GOT3 (cell line): ENCODE measurements around the gene ANKK1.

Source experiments
- DNase-seq: peaks from one replicate; lab custom pipeline; 2025; ENCODE audit warnings: mixed read lengths; lab: John Stamatoyannopoulos, UW

The ANKK1 gene

DNA sequence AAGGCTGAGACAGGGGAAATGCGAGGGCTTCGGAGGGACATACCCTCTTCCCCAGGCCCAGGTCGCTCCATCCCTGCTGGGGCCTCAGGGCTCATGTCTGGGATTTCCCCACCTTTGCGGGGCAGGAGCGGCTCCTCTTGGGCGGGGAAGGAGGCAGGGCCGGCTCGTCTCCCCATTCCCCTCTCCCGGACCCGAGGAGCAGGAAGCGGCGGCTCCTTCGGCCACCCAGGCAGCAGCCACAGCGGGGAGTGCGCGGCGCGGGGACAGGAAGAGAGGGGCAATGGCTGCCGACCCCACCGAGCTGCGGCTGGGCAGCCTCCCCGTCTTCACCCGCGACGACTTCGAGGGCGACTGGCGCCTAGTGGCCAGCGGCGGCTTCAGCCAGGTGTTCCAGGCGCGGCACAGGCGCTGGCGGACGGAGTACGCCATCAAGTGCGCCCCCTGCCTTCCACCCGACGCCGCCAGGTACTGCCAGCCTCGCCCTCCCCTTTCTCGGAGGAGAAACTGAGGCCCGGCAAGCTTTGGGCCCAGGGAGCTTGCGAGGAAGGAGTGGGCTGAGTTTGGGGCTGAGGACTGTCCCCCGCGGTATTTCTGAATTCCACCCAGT lies at the start of gene ANKK1:
Gene ANKK1 (plus strand): TSS at position 175 of the 607 bp plus-strand sequence. CDS start 106 bp downstream, at position 281.
- no peak for DNase-seq

- DNase-seq, result no peak
Observed at GRCh38 chr11:113338730-113339129, 48.8 kb upstream of the ANKK1 start.

- DNase-seq, result no peak
Observed at GRCh38 chr11:113339929-113340589, 47.5 kb upstream of the ANKK1 start.

- DNase-seq, result no peak
Observed at GRCh38 chr11:113341388-113342165, 46.0 kb upstream of the ANKK1 start.

DNA sequence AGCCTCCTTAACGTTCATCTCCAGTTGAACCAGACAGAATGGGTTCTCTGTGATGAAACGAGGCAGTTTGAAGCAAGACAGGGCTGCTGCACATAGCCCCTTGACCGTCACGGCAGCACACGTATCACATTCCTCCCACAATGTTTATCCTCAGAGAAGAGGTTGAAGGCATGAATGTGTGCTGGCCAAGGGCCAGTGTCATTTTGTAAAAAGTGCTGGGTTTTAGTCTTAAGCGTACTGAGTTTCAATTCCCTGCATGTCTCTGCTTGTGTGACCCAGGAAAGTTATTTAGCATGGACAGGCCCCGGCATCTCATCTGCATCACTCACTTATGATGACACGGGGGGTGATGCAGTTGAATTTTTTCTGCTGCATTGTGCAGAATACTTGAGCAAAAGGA lies 41.6 kb upstream of the ANKK1 start:
- no peak for DNase-seq

DNA sequence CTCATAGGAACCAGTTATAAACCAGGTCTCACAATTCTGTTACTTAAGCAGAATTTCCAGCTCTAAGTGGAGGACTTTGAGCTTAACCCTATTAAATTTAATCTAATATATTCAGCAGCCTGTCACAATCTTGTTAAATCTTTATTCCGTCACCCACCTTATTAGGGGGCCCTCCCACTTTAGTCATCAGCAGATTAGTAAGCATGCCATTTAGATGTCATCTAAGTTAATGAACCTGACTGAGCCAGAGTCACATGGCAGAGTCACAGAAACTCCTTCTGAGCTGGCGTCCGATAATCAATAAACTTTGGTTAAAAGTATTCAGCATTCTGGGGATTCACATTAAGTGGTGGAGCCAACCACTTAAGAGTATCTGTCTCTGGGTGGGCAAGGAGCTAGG lies 38.1 kb upstream of the ANKK1 start:
- no peak for DNase-seq

DNA sequence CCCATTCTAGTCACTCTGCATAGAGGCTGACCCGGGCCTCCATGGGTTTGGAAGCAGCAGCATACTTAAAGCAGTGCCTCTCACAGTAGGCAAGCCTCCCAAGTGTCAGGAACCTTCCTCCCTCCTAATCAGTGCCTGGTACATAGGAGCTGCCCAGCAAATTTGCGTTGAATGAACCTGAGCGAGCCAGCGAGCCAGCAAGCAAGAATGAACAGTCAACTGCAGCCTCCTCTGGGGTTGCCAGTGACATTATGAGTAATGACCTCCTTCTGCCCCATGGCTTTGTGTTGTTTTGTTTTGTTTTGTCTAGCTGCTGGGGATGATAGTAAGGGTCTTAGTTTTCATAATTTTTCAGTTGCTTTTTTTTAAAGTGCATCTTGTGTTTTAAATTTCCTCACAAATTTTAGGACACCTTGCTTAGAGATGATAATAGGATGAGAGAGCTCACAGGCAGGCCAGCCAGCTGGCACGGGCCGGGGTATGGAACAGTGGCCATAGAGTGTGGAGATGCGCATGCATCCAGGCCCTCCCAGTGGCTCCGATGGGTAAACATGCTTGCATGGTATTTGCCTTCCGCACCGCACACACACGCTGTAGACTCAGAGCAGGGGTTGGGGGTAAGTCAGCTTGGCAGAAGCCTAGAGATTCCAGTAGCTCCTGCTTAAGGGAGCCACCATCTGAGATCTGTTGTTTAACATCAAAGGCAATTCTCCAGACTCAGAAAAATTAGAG lies 37.1 kb upstream of the ANKK1 start:
- DNase-seq, result no peak

DNA sequence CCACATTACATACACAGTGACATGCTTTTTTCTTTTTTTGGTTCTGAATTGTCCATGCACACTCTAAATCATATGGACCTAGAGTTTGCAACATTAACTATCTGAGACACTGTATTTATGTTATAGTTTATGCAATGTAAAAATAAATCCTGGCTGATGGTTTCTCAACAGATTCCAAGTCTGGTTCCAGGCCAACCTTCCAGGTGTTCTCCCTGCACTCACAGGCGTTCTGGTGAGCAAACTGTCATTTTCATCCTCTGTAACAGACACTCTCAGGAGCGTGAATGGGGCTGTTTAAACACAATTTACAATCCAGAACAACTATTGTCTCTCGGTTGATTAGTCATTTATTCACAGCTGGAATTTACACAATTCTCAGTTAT lies 36.5 kb upstream of the ANKK1 start:
- DNase-seq, result no peak

DNA sequence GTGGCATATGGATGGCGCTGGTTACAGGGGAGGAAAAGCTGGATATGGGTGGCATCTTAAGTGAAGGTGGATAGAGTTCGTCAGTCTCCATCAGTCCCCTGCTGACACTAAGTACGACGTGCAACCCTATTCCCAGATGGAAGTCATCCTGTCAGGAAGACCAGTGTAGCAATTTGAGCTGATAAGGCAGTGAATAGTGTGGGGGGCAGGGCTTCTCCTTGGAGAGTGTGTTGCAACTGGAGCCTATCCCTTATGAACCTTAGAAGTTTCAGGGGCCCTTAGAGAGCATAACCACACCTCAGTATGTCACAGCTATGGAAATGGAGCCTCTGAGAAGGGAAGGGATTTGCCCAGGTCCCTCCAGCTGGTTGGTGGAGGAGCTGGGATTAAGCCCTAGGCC lies 36.1 kb upstream of the ANKK1 start:
- no peak for DNase-seq

- DNase-seq, result no peak
Observed at GRCh38 chr11:113356203-113356602, 31.4 kb upstream of the ANKK1 start.

DNA sequence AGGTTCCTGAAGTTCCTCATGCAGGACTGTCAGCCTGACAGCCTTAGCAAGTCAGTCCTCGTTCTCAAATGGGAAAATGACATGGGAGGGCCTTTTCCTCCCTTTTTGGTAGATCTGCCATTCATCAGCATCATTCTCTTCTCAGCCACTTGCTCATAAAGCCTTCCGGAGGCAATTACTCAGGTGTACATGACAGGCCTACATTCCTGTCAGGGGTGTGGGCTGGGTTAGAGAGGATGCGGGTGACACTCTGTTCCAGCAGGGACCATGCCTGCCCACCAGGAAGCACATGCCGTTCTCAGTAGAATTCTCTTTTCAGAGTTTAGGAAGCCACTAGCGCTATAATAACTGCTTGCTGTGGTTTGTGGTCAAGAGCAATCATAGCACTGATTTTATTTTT lies 24.2 kb upstream of the ANKK1 start:
- DNase-seq, result no peak

GRCh38 chr11:113363996-113364641 lies 23.5 kb upstream of the ANKK1 start:
- no peak for DNase-seq

- no peak for DNase-seq
Observed at GRCh38 chr11:113365895-113366294, 21.7 kb upstream of the ANKK1 start.

GRCh38 chr11:113369411-113369810 lies 18.2 kb upstream of the ANKK1 start:
- DNase-seq, result no peak

DNA sequence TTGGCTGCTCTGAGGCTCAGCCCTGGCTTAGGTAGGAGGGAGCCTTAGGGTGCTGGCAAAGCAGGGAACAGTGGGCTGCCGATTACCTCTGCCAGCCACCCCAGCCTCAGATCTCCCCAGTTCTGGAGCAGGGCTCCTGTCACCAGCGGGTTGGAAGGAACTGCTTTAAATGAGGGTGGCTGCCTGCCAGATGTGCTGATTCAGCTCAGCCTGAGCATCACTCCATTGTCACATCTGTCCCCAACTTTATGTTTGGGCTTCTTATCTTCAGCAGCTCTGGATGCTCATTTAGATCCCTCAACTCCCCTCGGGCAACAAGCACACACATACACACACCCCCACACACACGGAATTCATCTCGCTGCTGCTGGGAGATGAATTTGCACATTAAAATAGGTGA lies 16.9 kb upstream of the ANKK1 start:
- DNase-seq, result no peak

- DNase-seq, result no peak
Observed at GRCh38 chr11:113372309-113372708, 15.3 kb upstream of the ANKK1 start.

GRCh38 chr11:113373306-113373705 lies 14.3 kb upstream of the ANKK1 start:
- DNase-seq, result no peak

DNA sequence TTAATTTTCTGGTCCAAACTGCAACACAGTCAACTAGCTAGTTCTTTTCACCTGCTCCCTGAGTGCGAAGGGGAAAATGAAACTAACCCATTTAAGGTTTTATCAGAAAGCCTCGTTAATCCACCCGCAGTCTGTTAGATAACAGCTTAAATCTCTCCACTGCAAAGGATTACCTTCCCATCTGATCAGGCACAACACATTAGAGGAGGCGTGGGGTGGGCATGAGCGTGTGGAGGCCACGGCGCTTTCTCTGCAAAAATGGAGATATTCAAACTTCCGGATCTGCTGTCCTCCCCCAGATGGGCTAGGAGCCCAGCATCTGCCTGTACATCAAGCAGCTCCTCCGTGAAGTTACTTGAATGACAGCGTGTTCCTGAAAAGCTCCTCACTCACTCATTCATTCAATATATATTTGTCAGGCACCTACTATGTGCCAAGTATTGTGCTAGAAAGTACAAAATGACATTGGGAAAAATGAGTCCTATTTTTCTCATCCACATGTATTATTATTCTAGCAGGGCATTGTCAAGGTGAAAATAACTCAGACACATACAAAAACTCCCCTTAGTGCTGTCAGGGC lies 13.5 kb upstream of the ANKK1 start:
- no peak for DNase-seq

- no peak for DNase-seq
Observed at GRCh38 chr11:113375402-113375801, 12.2 kb upstream of the ANKK1 start.

GRCh38 chr11:113376156-113376555 lies 11.4 kb upstream of the ANKK1 start:
- no peak for DNase-seq

DNA sequence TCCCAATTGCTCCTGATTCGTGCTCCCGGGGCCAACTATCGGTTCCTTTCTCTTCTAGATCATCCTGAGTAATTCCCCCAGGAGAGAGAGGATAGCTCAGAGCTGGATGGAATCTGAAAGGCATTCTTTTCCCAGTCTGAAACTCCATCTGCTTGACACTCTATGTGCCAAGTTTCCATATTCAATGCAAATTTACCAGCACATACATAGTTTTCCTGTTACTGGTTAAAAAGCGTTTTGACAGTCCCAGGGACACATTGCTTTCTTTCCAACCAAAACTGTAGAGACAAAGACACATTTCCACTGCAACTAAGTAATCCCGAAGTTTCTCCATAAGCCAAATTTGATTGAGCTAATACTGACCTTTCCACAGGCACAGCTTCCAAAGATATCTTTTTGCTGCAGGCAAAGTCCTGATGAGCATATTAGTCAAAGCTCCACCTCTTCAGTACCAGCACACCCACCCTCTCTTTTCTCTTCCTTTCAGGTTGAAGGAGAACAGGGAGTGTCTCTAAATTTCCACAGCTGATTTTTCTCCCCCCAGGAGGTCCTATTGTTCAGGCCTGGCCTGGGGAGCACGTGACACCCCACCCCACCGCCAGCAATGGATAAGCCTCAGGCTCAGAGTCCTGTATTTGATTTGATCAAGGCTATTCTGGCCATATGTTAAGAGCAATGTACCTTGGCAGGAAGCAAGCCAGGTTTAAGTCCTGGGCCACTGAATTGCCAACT lies 9.7 kb upstream of the ANKK1 start:
- DNase-seq, result no peak
